Suprapubic skin (tissue), 4 donors: ENCODE data around the gene MMP28. TPM values are rescaled to one million over a fixed set of nuclear protein-coding genes. Genes with fewer than 3 reads are reported as not detected.

Source experiments
- DNase-seq, 2 donors: peaks; one replicate each; pipeline ENCODE4 v3.0.0-alpha.2; 2019; ENCODE audit warnings: low spot score in 2 of 2
- H3K27ac ChIP-seq: fragments of 200-600 bp; sonication (generic); one replicate; pipeline ENCODE4 v1.5.1; 2019
- H3K27me3 ChIP-seq: fragments of 200-600 bp; sonication (generic); one replicate; pipeline ENCODE4 v1.5.1; 2019
- H3K36me3 ChIP-seq: fragments of 200-600 bp; sonication (generic); one replicate; pipeline ENCODE4 v1.5.1; 2019
- H3K4me1 ChIP-seq: fragments of 200-600 bp; sonication (generic); one replicate; pipeline ENCODE4 v1.5.1; 2019
- H3K4me3 ChIP-seq: fragments of 200-600 bp; sonication (generic); one replicate; pipeline ENCODE4 v1.5.1; 2019; ENCODE audit warnings: mild to moderate bottlenecking
- H3K9me3 ChIP-seq: fragments of 200-600 bp; sonication (generic); one replicate; pipeline ENCODE4 v1.5.1; 2019
- EP300 ChIP-seq: sonication (generic); formaldehyde crosslinking; IDR thresholded peaks from one replicate; pipeline ENCODE4 v1.6.1; 2017; ENCODE audit warnings: antibody characterized with exemption
- POLR2A ChIP-seq, 2 donors: fragments of 450-650 bp; IDR thresholded peaks; one replicate each; pipeline ENCODE4 v1.6.1; 2017; ENCODE audit warnings: antibody characterized with exemption in 2 of 2, mild to moderate bottlenecking in 2 of 2, moderate library complexity in 2 of 2
- POLR2AphosphoS5 ChIP-seq, 3 donors: sonication (generic); formaldehyde crosslinking; IDR thresholded peaks; one replicate each; pipeline ENCODE4 v1.6.1; 2017; ENCODE audit warnings: antibody characterized with exemption in 3 of 3
- WGBS: methylation state at CpG from one replicate; pipeline ENCODE4 v1.1.5; 2018; 5-methylcytosine and 5-hydroxymethylcytosine counted together
- total RNA-seq, 4 donors: library from RNA; depleted of rRNA; stranded (reverse); fragments of >200 nt; gene quantifications; one replicate each; pipeline ENCODE4 v1.1.0, GENCODE V29; 2016
- TF ChIP-seq, protein P1 (sequence below), 2 donors: fragments of 200-600 bp in 1 of 2; fragments of 450-650 bp in 1 of 2; sonication (generic) in 1 of 2; IDR thresholded peaks; one replicate each; pipeline ENCODE4 v1.5.1; 2016 to 2019; ENCODE audit warnings: antibody characterized with exemption in 2 of 2, mild to moderate bottlenecking in 1 of 2, moderate library complexity in 1 of 2

The MMP28 gene
- total RNA-seq, 4 donors from 2014 or later: 76.4 to 109 (median 91.0) TPM

GRCh38 chr17:35726127-35726952 lies 69.1 kb downstream of the MMP28 start:
- TF ChIP-seq POLR2AphosphoS5 (IDR thresholded peaks at IDR 0.05): no peak
- TF ChIP-seq, protein P1, sequence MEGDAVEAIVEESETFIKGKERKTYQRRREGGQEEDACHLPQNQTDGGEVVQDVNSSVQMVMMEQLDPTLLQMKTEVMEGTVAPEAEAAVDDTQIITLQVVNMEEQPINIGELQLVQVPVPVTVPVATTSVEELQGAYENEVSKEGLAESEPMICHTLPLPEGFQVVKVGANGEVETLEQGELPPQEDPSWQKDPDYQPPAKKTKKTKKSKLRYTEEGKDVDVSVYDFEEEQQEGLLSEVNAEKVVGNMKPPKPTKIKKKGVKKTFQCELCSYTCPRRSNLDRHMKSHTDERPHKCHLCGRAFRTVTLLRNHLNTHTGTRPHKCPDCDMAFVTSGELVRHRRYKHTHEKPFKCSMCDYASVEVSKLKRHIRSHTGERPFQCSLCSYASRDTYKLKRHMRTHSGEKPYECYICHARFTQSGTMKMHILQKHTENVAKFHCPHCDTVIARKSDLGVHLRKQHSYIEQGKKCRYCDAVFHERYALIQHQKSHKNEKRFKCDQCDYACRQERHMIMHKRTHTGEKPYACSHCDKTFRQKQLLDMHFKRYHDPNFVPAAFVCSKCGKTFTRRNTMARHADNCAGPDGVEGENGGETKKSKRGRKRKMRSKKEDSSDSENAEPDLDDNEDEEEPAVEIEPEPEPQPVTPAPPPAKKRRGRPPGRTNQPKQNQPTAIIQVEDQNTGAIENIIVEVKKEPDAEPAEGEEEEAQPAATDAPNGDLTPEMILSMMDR (IDR thresholded peaks at IDR 0.05): no peak
- TF ChIP-seq POLR2A (IDR thresholded peaks at IDR 0.05): no peak
- TF ChIP-seq EP300: no peak
- no peaks in the 10 kb centered on the region for H3K9me3 ChIP-seq
- H3K4me3 ChIP-seq: no peak overlapping the region
- no peaks in the 10 kb centered on the region for H3K27me3 ChIP-seq
- H3K27ac ChIP-seq: no peak overlapping the region
- peaks cover 8% of the 10 kb centered on the region for H3K4me1 ChIP-seq
- WGBS: 59% methylated on average over 4 of the region's 6 CpGs
- DNase-seq: no peak
- H3K36me3 ChIP-seq: peaks cover 38% of the 10 kb centered on the region

DNA sequence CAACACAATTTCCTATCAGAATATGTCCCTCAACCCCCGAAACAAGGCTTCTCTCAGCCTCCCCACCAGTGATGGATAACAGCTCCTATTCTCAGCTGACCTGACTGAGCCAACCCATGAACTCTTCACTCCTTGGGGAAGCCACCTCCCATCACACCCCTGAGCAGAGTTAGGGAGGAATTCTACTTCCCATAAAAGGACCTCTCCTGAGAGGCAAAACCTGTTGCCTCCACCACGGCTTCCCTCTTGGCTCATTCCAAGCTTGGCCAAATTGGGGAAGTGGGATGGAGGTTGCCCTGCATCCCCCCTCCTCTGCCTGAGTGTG lies 69.7 kb downstream of the MMP28 start:
- Histone ChIP-seq H3K9me3 (no peaks in the 10 kb centered on the region), H3K27ac (no peak overlapping the region), H3K4me1 (peaks cover 2% of the 10 kb centered on the region), H3K36me3 (peaks cover 38% of the 10 kb centered on the region), H3K27me3 (no peaks in the 10 kb centered on the region), H3K4me3 (no peak overlapping the region)
- 87% methylated on average over 2 of the region's 2 CpGs for WGBS
- DNase-seq: no peak
- TF ChIP-seq POLR2A (IDR thresholded peaks at IDR 0.05) (no peak), POLR2AphosphoS5 (IDR thresholded peaks at IDR 0.05) (no peak), EP300 (no peak)
- TF ChIP-seq, protein P1 (IDR thresholded peaks at IDR 0.05): no peak

DNA sequence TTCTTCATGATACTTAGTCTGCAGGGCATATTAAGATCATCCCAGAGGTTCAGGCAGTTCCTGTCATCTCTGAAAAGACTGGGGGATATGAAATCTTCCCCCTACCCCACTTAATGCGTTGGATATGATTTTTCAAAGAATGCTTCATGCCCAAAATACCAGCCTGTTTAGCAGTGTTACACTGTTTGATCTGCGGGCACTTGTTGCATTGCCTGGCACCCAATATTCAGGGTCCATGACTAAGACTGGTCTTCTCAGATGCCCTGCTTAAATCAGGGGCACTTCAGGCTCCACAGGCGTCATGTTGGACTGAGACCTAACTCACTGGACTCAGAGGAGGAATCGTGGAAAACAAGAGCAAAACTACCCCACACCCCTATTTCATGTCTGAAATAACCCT lies 70.4 kb downstream of the MMP28 start:
- Histone ChIP-seq H3K9me3 (no peaks in the 10 kb centered on the region), H3K36me3 (peaks cover 38% of the 10 kb centered on the region), H3K4me1 (no peaks in the 10 kb centered on the region), H3K4me3 (no peak overlapping the region), H3K27me3 (no peaks in the 10 kb centered on the region), H3K27ac (no peak overlapping the region)
- TF ChIP-seq, protein P1 (IDR thresholded peaks at IDR 0.05): no peak
- TF ChIP-seq POLR2AphosphoS5 (IDR thresholded peaks at IDR 0.05) (no peak), POLR2A (IDR thresholded peaks at IDR 0.05) (no peak), EP300 (no peak)
- no peak for DNase-seq
- WGBS: 97% methylated on average over 4 of the region's 4 CpGs

DNA sequence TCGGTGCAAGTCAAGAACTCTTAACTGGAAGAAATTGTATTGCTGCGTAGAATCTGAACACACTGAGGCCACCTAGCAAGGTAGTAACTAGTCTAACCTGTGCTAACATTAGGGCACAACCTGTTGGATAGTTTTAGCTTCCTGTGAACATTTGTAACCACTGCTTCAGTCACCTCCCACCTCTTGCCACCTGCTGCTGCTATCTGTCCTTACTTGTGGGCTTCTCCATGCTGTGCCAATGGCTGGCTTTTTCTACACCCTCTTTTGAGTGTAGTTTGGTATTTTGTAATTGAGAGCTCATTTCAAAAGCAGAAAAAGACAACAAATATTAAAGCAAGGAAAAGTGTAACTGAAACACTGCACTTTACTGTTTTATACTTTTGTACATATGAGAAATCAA lies 71.7 kb downstream of the MMP28 start:
- Histone ChIP-seq H3K4me1 (no peaks in the 10 kb centered on the region), H3K27me3 (no peaks in the 10 kb centered on the region), H3K9me3 (no peaks in the 10 kb centered on the region), H3K4me3 (no peak overlapping the region), H3K36me3 (peaks cover 38% of the 10 kb centered on the region), H3K27ac (no peak overlapping the region)
- WGBS: 98% methylated on average over 2 of the region's 2 CpGs
- TF ChIP-seq, protein P1 (IDR thresholded peaks at IDR 0.05): no peak
- TF ChIP-seq POLR2AphosphoS5 (IDR thresholded peaks at IDR 0.05): no peak
- TF ChIP-seq EP300: no peak
- TF ChIP-seq POLR2A (IDR thresholded peaks at IDR 0.05): no peak
- DNase-seq: no peak

GRCh38 chr17:35717475-35717874 lies 78.0 kb downstream of the MMP28 start:
- Histone ChIP-seq H3K4me1 (peaks cover 9% of the 10 kb centered on the region), H3K27me3 (no peaks in the 10 kb centered on the region), H3K36me3 (peaks cover 27% of the 10 kb centered on the region), H3K4me3 (no peak overlapping the region), H3K9me3 (no peaks in the 10 kb centered on the region), H3K27ac (peak overlapping the region; percentile 43)
- 72% methylated on average over 2 of the region's 2 CpGs for WGBS
- no peak for DNase-seq
- TF ChIP-seq POLR2A (IDR thresholded peaks at IDR 0.05): no peak
